Mesodermal cell (in vitro differentiated cells): ENCODE data around the gene CTSW.
A peak's percentile ranks its signal among the peaks of the same experiment; 100 is the strongest.

Source experiments
- H3K27ac ChIP-seq: 2 replicates; pipeline ENCODE4 v1.7.0; 2013; ENCODE audit warnings: mild to moderate bottlenecking, low read depth, low read length, moderate library complexity; ENCODE audit not compliant: severe bottlenecking
- H3K36me3 ChIP-seq: 2 replicates; pipeline ENCODE4 v1.7.1; 2013; ENCODE audit warnings: mild to moderate bottlenecking, low read length, moderate library complexity; ENCODE audit not compliant: control insufficient read depth, insufficient read depth
- H3K4me1 ChIP-seq: one replicate; pipeline ENCODE4 v1.7.1; 2013; ENCODE audit warnings: mild to moderate bottlenecking, low read length; ENCODE audit not compliant: insufficient read depth, control insufficient read depth, poor library complexity, severe bottlenecking
- H3K4me3 ChIP-seq: 2 replicates; pipeline ENCODE4 v1.7.0; 2013; ENCODE audit warnings: low read length, control low read depth, mild to moderate bottlenecking; ENCODE audit not compliant: insufficient read depth, poor library complexity, severe bottlenecking; ENCODE audit errors: extremely low read depth
- H3K9me3 ChIP-seq: 2 replicates; pipeline ENCODE4 v1.7.1; 2013; ENCODE audit warnings: mild to moderate bottlenecking, low read length, moderate library complexity; ENCODE audit not compliant: control insufficient read depth
- WGBS, 2 experiments: methylation state at CpG; one replicate each; pipeline ENCODE4 v1.1.5; 2013; ENCODE audit warnings: missing lambda C conversion rate in 2 of 2; ENCODE audit not compliant: insufficient coverage in 2 of 2; 5-methylcytosine and 5-hydroxymethylcytosine counted together

The CTSW gene

DNA sequence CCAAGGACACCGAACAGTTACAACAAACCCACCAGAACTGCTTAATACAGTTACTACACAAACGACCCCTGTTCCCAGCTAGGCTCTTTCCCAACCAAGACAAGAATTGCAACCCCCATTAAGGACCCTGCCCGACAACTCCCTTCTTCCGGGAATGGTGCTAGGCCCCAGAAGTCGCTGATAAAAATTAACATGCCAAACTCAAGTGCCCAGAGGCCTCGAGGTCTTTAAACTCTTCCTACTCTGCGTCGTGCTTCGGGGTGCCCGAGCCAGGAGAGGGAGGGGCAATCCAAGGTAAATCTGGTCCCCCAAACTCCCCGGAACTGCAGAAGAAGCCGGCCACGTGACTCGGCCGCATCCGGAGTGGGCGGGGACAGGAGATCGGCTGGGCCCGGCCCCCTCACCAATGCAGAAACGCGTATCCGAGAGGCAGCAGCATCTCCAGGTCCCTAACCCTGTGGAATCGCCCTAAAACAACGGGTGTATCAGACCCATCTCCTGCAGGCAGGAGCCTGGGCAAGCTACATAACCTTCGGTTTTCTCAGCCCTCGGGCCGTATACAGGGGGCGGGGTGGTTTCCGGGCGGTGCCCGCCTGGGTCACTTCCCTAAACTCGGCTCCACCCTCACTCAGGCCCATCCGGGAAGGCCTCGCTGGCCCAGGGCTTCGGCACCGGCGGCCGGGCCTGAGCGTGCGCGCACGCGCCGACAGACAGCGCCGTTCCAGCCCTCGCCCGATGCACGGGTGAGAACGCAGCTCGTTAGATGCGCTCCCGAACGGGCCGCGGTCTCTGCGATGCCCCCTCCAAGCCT is 22.7 kb upstream of the CTSW start:
- Histone ChIP-seq H3K4me3 (peak overlapping the region; percentile 95), H3K4me1 (peaks cover 22% of the 10 kb centered on the region), H3K27ac (peak overlapping the region; percentile 94), H3K36me3 (peaks cover 54% of the 10 kb centered on the region), H3K9me3 (no peaks in the 10 kb centered on the region)
- 0 to 1% methylated on average over 53 to 54 of the region's 57 CpGs for WGBS, 2 experiments

DNA sequence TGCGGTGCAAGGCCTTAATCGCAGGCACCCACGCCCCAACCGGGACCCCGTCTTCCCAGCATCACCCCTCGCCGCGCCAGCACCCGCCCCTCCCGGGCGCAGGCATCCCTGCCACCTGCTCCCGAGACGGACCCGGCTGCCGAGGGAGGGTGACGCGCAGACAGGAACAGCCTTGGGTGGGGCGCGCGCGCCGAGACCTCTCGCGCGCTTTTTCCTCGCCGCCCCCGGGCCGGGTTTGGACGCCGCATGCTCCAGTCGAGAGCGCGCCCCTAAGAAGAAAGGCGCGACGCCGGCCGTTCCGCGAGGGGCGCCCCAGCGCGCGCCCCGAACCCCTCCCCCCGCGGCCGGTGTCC is 22.2 kb upstream of the CTSW start:
- Histone ChIP-seq H3K9me3 (no peaks in the 10 kb centered on the region), H3K36me3 (peaks cover 54% of the 10 kb centered on the region), H3K4me3 (peak overlapping the region; percentile 95), H3K4me1 (peaks cover 28% of the 10 kb centered on the region), H3K27ac (peak overlapping the region; percentile 94)
- 0% methylated on average over 25 to 46 of the region's 49 CpGs for WGBS, 2 experiments

DNA sequence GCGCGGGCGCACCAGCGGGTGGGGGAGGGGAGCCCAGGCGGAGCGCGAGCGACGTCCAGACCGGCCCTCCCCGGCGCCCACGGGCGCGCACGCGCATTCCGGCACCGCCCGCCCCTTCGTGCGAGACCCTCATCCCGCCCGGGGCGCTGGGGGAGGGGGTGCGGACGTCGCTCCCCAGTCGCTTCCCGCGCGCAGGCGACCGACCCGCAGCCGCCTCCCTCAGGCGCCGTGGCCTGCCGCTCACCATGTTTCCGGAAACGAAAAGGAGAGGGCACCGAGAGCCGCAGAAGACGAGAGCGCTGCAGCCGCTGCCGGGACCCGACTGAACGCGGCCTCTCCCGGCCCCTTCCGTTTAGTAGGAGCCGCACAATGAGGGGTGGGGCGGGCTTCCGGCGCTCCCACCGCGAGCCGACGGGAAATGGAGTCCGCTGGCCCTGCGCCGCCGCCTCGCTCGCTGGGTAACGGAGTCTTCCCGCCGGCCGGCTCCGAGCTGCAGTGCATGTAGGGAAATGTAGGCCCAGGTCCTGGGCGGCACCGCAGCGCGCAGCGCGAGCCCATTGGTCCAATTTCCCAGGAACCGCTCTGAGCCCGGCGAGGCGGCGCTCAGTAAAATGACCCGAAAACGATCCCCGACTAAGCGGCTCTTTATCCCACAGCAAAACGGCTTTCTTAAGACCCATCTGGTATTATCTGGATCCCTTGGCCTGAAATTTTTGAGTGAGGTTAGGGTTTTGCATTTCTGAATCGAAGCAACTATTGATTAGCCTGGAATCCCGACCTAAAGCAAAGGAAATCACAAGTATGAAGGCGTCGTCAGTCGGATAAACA is 21.6 kb upstream of the CTSW start, which contains the start of gene CFL1:
Gene CFL1, minus strand, starts transcription at position 328 of the 828 bp plus-strand sequence. Its CDS starts 81 bp downstream, at position 247.
- H3K4me3 ChIP-seq = peak within 1 kb of the TSS; percentile 95
- no peaks in the 10 kb centered on the region for H3K9me3 ChIP-seq
- peak within 1 kb of the TSS; percentile 94 for H3K27ac ChIP-seq
- peaks cover 30% of the 10 kb centered on the region for H3K4me1 ChIP-seq
- WGBS, 2 experiments = 0 to 1% methylated on average over 66 to 80 of the region's 92 CpGs
- peaks cover 54% of the 10 kb centered on the region for H3K36me3 ChIP-seq

DNA sequence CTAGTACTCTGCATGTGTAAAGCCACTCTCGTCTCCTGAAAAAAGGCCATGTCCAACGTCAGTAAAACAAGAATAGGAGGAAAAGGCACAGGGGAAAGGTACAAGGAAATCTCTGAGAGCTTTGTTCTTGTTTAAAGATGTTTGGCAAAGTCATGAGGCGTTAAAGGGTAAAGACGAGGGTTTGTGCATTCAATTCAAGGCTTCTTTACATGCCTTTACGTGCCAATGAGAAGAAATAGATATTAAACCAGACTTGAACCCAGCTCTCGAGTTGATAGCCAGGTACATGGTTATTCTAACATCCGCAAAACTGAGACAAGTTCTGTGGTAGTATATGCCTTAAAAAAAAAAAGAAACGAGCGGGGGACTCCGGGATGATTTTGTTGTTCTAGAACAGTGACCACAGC is 21.0 kb upstream of the CTSW start:
- H3K27ac ChIP-seq = peak overlapping the region; percentile 94
- H3K4me1 ChIP-seq = peaks cover 30% of the 10 kb centered on the region
- peak overlapping the region; percentile 95 for H3K4me3 ChIP-seq
- 1 to 6% methylated on average over 9 to 10 of the region's 10 CpGs for WGBS, 2 experiments
- no peaks in the 10 kb centered on the region for H3K9me3 ChIP-seq
- peaks cover 54% of the 10 kb centered on the region for H3K36me3 ChIP-seq

DNA sequence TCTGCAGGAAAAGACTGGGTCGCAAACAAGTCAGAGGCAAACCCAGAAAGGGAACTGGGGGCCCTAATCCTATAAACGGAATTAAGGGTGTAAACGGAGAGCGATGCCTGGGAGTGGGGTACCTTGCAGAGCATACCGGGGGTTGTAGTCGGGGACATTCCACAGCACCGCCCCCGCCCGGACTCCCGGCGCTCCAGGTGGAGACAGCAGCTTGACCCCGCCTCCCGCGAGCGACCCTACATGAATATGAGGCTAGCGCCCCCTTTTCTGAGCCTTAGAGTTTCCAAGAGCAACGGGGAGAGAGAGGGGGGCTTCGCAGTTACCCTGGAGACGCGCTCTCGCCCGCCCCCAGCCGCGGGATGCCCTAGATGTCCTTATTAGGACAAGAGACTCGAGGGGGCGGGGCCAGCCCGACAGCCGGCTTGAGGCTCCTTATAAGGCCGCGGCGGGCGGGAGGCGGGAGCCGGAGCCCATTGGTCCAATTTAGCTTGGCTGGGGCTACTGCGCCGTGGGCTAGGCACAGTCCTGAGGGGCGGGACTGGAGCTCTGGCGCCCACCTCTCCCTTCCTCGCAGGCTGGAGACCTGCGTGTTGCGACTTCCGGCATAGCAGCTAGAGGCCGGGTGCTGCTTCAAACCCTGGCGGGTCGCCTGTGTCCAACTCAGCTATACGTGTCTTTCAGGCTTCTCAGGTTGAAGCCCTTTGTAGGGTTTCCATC is 20.4 kb upstream of the CTSW start:
- H3K4me3 ChIP-seq = peak overlapping the region; percentile 95
- no peaks in the 10 kb centered on the region for H3K9me3 ChIP-seq
- H3K27ac ChIP-seq = peak overlapping the region; percentile 94
- H3K36me3 ChIP-seq = peaks cover 54% of the 10 kb centered on the region
- peaks cover 30% of the 10 kb centered on the region for H3K4me1 ChIP-seq
- 0% methylated on average over 39 to 46 of the region's 46 CpGs for WGBS, 2 experiments

DNA sequence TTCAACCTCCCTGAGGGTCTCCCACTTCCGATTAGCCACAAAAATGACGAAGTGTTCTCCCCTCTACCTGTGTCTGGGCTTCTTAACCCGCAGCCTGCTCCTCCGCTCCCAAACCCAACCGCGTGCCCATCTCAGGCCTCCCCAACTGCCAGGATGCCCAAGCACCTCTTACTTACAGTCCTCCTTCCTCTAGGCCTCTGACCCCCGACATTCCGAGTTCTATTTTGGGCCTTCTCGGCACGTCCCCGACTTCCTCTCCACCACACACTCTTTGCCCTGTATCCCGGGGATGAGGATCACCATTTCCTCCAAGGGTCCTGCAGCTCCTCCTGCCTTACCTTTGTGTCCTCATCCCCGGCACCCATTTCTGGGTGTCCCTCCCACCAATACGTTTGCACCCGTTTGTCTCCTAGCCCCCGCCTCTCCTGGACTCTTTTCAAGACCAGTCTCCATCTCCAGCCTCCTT is 19.8 kb upstream of the CTSW start:
- Histone ChIP-seq H3K9me3 (no peaks in the 10 kb centered on the region), H3K36me3 (peaks cover 54% of the 10 kb centered on the region), H3K4me1 (peaks cover 29% of the 10 kb centered on the region), H3K4me3 (peak overlapping the region; percentile 95), H3K27ac (peak overlapping the region; percentile 89)
- WGBS, 2 experiments = 3% methylated on average over 16 of the region's 16 CpGs

DNA sequence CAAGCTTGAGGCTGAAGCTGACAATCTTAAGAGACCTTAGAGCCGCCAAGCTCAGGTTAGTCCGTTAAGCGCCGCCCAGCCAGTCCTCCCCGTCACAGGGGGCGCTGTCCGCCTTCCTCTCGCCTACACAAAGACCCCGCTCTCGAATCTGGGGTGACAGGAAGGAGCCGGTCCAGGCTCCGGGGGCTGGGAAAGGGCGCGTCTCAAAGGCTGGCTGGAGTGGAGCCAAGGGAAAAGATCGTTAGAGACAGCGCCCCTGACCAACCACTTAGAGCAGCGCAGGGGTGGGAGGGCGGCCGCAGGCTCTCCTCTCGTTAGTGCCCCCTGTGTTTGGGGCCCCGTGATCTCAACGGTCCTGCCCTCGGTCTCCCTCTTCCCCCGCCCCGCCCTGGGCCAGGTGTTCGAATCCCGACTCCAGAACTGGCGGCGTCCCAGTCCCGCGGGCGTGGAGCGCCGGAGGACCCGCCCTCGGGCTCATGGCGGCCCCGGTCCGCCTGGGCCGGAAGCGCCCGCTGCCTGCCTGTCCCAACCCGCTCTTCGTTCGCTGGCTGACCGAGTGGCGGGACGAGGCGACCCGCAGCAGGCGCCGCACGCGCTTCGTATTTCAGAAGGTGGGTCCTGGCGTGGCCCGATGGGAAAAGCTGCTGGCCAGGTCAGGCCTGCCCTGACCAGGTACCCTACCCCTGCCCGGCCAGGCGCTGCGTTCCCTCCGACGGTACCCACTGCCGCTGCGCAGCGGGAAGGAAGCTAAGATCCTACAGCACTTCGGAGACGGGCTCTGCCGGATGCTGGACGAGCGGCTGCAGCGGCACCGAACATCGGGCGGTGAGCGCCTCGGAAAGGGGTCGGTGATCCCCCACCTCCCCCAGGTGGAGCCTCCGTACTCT is 19.1 kb upstream of the CTSW start, which contains the start of gene MUS81:
Gene MUS81, plus strand, starts transcription at position 156 of the 887 bp plus-strand sequence. Its CDS starts 321 bp downstream, at position 477.
- 0% methylated on average over 70 to 76 of the region's 78 CpGs for WGBS, 2 experiments
- peaks cover 22% of the 10 kb centered on the region for H3K4me1 ChIP-seq
- peaks cover 54% of the 10 kb centered on the region for H3K36me3 ChIP-seq
- H3K27ac ChIP-seq = peak within 1 kb of the TSS; percentile 94
- H3K4me3 ChIP-seq = peak within 1 kb of the TSS; percentile 95
- no peaks in the 10 kb centered on the region for H3K9me3 ChIP-seq

DNA sequence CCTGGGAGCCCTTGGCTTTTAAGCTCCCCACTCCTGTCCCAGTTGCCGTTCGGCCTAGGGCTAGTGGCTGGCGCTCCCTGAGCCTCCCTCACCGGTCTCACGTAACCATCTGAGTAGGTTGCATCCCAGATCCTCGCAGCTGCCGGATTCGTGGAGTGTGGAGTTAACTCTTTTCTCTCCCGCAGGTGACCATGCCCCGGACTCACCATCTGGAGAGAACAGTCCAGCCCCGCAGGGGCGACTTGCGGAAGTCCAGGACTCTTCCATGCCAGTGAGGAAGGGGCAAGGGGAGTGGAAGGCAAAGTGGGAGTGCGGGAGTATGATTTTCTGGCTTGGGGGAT is 18.5 kb upstream of the CTSW start:
- Histone ChIP-seq H3K4me1 (peaks cover 16% of the 10 kb centered on the region), H3K27ac (peak overlapping the region; percentile 89), H3K4me3 (peak overlapping the region; percentile 95), H3K36me3 (peaks cover 54% of the 10 kb centered on the region), H3K9me3 (no peaks in the 10 kb centered on the region)
- WGBS, 2 experiments = 12 to 15% methylated on average over 9 to 13 of the region's 14 CpGs

DNA sequence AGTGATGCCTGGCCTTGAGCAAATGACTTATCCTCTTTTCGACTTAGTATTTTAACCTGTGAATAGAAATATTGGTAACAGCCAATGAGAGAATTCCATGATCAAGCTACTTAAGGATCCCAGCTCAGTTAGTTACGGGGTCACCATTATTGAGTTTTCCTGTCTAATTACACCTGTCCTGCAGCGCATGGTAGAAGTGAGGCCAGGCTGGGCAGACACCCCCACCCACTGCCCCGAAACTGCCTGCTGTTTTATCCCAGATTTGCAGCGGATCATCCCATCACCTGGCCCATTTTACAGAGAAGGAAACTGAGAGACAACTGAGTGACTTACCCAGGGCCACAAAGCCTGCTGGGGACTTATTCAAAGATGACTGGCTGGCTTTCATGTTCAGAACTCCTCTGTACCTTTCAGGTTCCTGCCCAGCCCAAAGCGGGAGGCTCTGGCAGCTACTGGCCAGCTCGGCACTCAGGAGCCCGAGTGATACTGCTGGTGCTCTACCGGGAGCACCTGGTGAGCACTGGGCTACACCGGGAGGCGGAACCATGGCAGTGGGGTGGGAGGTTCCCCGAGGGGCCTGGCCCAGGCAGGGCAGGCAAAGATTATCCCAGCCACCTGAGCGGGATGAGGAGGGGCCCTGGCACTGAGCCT is 18.0 kb upstream of the CTSW start:
- H3K4me3 ChIP-seq = peak overlapping the region; percentile 95
- 96 to 97% methylated on average over 12 of the region's 13 CpGs for WGBS, 2 experiments
- peaks cover 13% of the 10 kb centered on the region for H3K4me1 ChIP-seq
- no peak overlapping the region for H3K27ac ChIP-seq
- H3K36me3 ChIP-seq = peaks cover 54% of the 10 kb centered on the region
- no peaks in the 10 kb centered on the region for H3K9me3 ChIP-seq
